NCI-H2227 treated with DMSO at 0.1 percent for 48 hours (cell line): ENCODE data around the gene METTL23.

Source experiments
- DNase-seq: peaks from one replicate; lab custom pipeline; 2025; lab: John Stamatoyannopoulos, UW

METTL23 gene

GRCh38 chr17:76726776-76727718 is at the start of gene METTL23:
METTL23 (plus strand) TSS chr17:76726839; CDS start chr17:76729711, 2,872 bp downstream.
- DNase-seq: peak; percentile 53

- no peak for DNase-seq
Observed at GRCh38 chr17:76677406-76677805, 49.2 kb upstream of the METTL23 start.

- DNase-seq: no peak
Observed at GRCh38 chr17:76678330-76678729, 48.3 kb upstream of the METTL23 start.

- no peak for DNase-seq
Observed at GRCh38 chr17:76679239-76679638, 47.4 kb upstream of the METTL23 start.

- DNase-seq: peak; percentile 59
Observed at GRCh38 chr17:76681222-76682137, 45.2 kb upstream of the METTL23 start.

- no peak for DNase-seq
Observed at GRCh38 chr17:76682296-76682695, 44.3 kb upstream of the METTL23 start.

- no peak for DNase-seq
Observed at GRCh38 chr17:76683011-76683755, 43.5 kb upstream of the METTL23 start.

GRCh38 chr17:76683921-76684745 is 42.5 kb upstream of the METTL23 start:
- no peak for DNase-seq

GRCh38 chr17:76684756-76685155 is 41.9 kb upstream of the METTL23 start:
- DNase-seq: no peak

GRCh38 chr17:76685366-76685765 is 41.3 kb upstream of the METTL23 start:
- no peak for DNase-seq

- DNase-seq: no peak
Observed at GRCh38 chr17:76685846-76686245, 40.8 kb upstream of the METTL23 start.

GRCh38 chr17:76686538-76687297 is 39.9 kb upstream of the METTL23 start:
- DNase-seq: peak; percentile 64

GRCh38 chr17:76687298-76688164 is 39.1 kb upstream of the METTL23 start:
- no peak for DNase-seq

- no peak for DNase-seq
Observed at GRCh38 chr17:76688165-76688622, 38.4 kb upstream of the METTL23 start.

GRCh38 chr17:76689859-76690258 is 36.8 kb upstream of the METTL23 start:
- no peak for DNase-seq

- no peak for DNase-seq
Observed at GRCh38 chr17:76690596-76691280, 35.9 kb upstream of the METTL23 start.

GRCh38 chr17:76691379-76692191 is 35.1 kb upstream of the METTL23 start:
- no peak for DNase-seq
